Neural cell (in vitro differentiated cells): ENCODE results near the gene SYCP2.

Source experiments
- CTCF ChIP-seq: fragments of 450-650 bp; IDR thresholded peaks from 2 replicates; pipeline ENCODE4 v1.5.1; 2014; ENCODE audit warnings: antibody characterized with exemption, mild to moderate bottlenecking, moderate library complexity; ENCODE audit not compliant: poor library complexity, severe bottlenecking
- EP300 ChIP-seq: fragments of 450-650 bp; conservative IDR thresholded peaks from 2 replicates; pipeline ENCODE4 v1.6.1; 2014; ENCODE audit warnings: antibody characterized with exemption, mild to moderate bottlenecking, moderate library complexity; ENCODE audit not compliant: poor library complexity, severe bottlenecking
- EZH2 ChIP-seq: fragments of 200-600, 300-800 bp; shearing (Covaris generic), sonication (generic); IDR thresholded peaks from 2 replicates; pipeline ENCODE4 v1.6.1; 2014; ENCODE audit warnings: antibody characterized with exemption, low read length, borderline replicate concordance, mild to moderate bottlenecking; ENCODE audit not compliant: insufficient read depth, poor library complexity, severe bottlenecking
- MXI1 ChIP-seq: fragments of 450-650 bp; conservative IDR thresholded peaks from 2 replicates; pipeline ENCODE4 v1.6.1; 2014; ENCODE audit warnings: antibody characterized with exemption, mild to moderate bottlenecking; ENCODE audit not compliant: poor library complexity, severe bottlenecking
- POLR2AphosphoS5 ChIP-seq: IDR thresholded peaks from 2 replicates; pipeline ENCODE4 v1.6.1; 2012
- RAD21 ChIP-seq: fragments of 450-650 bp; conservative IDR thresholded peaks from 2 replicates; pipeline ENCODE4 v1.6.1; 2014; ENCODE audit warnings: antibody characterized with exemption, mild to moderate bottlenecking, moderate library complexity
- REST ChIP-seq: IDR thresholded peaks from 2 replicates; pipeline ENCODE4 v1.6.1; 2012; ENCODE audit warnings: borderline replicate concordance
- SMC3 ChIP-seq: fragments of 450-650 bp; conservative IDR thresholded peaks from 2 replicates; pipeline ENCODE4 v1.6.1; 2014; ENCODE audit warnings: antibody characterized with exemption, mild to moderate bottlenecking, moderate library complexity; ENCODE audit not compliant: poor library complexity
- TAF1 ChIP-seq: IDR thresholded peaks from 2 replicates; pipeline ENCODE4 v1.6.1; 2012; ENCODE audit warnings: low read depth

- TF ChIP-seq CTCF (no peak), TAF1 (no peak), MXI1 (no peak), EZH2 (no peak), POLR2AphosphoS5 (no peak), EP300 (no peak), RAD21 (no peak), SMC3 (no peak), REST (no peak)
Measured at GRCh38 chr20:59888050-59888449, 45.4 kb downstream of the SYCP2 start.
